ENCODE data around the gene TMEM17. TPM values are rescaled to one million over a fixed set of nuclear protein-coding genes. Genes with fewer than 3 reads are reported as not detected.

The TMEM17 gene
- polyA plus RNA-seq (2013, experiment 1 of 2) = 1.9 TPM
- polyA plus RNA-seq (2013, experiment 2 of 2) = 1.1 TPM

GRCh38 chr2:62505750-62506420, at the start of gene TMEM17:
Gene TMEM17 (minus strand): TSS chr2:62506195. CDS start chr2:62506129, 66 bp downstream.
- Histone ChIP-seq H3K27me3 (ENCODE audit: insufficient read depth, low read length) (no peaks in the 10 kb centered on the region), H3K4me1 (ENCODE audit: insufficient read depth, low read length) (peaks cover 9% of the 10 kb centered on the region), H3K9ac (ENCODE audit: low read depth, low read length) (peak within 1 kb of the TSS; percentile 88), H3K36me3 (ENCODE audit: insufficient read depth, low read length) (no peaks in the 10 kb centered on the region), H3K27ac (ENCODE audit: low read depth, low read length) (peak within 1 kb of the TSS; percentile 69), H3K9me3 (ENCODE audit: insufficient read depth, low read depth, low read length) (no peaks in the 10 kb centered on the region), H3K4me3 (ENCODE audit: low read length) (peak within 1 kb of the TSS; percentile 88)
- under 1% methylated on average over 68 of the region's 68 CpGs for WGBS

- no peak overlapping the region for H3K4me3 ChIP-seq (ENCODE audit: low read length)
- no peaks in the 10 kb centered on the region for H3K36me3 ChIP-seq (ENCODE audit: insufficient read depth, low read length)
- H3K4me1 ChIP-seq (ENCODE audit: insufficient read depth, low read length) = no peaks in the 10 kb centered on the region
- H3K9me3 ChIP-seq (ENCODE audit: insufficient read depth, low read depth, low read length) = no peaks in the 10 kb centered on the region
- no peak overlapping the region for H3K27ac ChIP-seq (ENCODE audit: low read depth, low read length)
- no peak overlapping the region for H3K9ac ChIP-seq (ENCODE audit: low read depth, low read length)
- H3K27me3 ChIP-seq (ENCODE audit: insufficient read depth, low read length) = no peaks in the 10 kb centered on the region
Measured at GRCh38 chr2:62554440-62554839, 48.4 kb upstream of the TMEM17 start.

- no peak overlapping the region for H3K4me3 ChIP-seq (ENCODE audit: low read length)
- H3K4me1 ChIP-seq (ENCODE audit: insufficient read depth, low read length) = no peaks in the 10 kb centered on the region
- no peak overlapping the region for H3K9ac ChIP-seq (ENCODE audit: low read depth, low read length)
- no peaks in the 10 kb centered on the region for H3K27me3 ChIP-seq (ENCODE audit: insufficient read depth, low read length)
- H3K9me3 ChIP-seq (ENCODE audit: insufficient read depth, low read depth, low read length) = no peaks in the 10 kb centered on the region
- WGBS = 96% methylated on average over 2 of the region's 2 CpGs
- H3K36me3 ChIP-seq (ENCODE audit: insufficient read depth, low read length) = no peaks in the 10 kb centered on the region
- H3K27ac ChIP-seq (ENCODE audit: low read depth, low read length) = no peak overlapping the region
Measured at GRCh38 chr2:62550461-62550860, 44.5 kb upstream of the TMEM17 start.

- Histone ChIP-seq H3K36me3 (ENCODE audit: insufficient read depth, low read length) (no peaks in the 10 kb centered on the region), H3K27ac (ENCODE audit: low read depth, low read length) (no peak overlapping the region), H3K4me1 (ENCODE audit: insufficient read depth, low read length) (no peaks in the 10 kb centered on the region), H3K9me3 (ENCODE audit: insufficient read depth, low read depth, low read length) (no peaks in the 10 kb centered on the region), H3K9ac (ENCODE audit: low read depth, low read length) (no peak overlapping the region), H3K27me3 (ENCODE audit: insufficient read depth, low read length) (no peaks in the 10 kb centered on the region), H3K4me3 (ENCODE audit: low read length) (no peak overlapping the region)
- 91% methylated on average over 3 of the region's 3 CpGs for WGBS
Measured at GRCh38 chr2:62547854-62548253, 41.9 kb upstream of the TMEM17 start.

GRCh38 chr2:62545261-62545660, 39.3 kb upstream of the TMEM17 start:
- no peaks in the 10 kb centered on the region for H3K36me3 ChIP-seq (ENCODE audit: insufficient read depth, low read length)
- no peak overlapping the region for H3K27ac ChIP-seq (ENCODE audit: low read depth, low read length)
- peaks cover 14% of the 10 kb centered on the region for H3K4me1 ChIP-seq (ENCODE audit: insufficient read depth, low read length)
- H3K9me3 ChIP-seq (ENCODE audit: insufficient read depth, low read depth, low read length) = no peaks in the 10 kb centered on the region
- H3K9ac ChIP-seq (ENCODE audit: low read depth, low read length) = no peak overlapping the region
- H3K4me3 ChIP-seq (ENCODE audit: low read length) = no peak overlapping the region
- H3K27me3 ChIP-seq (ENCODE audit: insufficient read depth, low read length) = no peaks in the 10 kb centered on the region
- 97% methylated on average over 6 of the region's 6 CpGs for WGBS

- Histone ChIP-seq H3K4me3 (ENCODE audit: low read length) (no peak overlapping the region), H3K9ac (ENCODE audit: low read depth, low read length) (no peak overlapping the region), H3K9me3 (ENCODE audit: insufficient read depth, low read depth, low read length) (no peaks in the 10 kb centered on the region), H3K4me1 (ENCODE audit: insufficient read depth, low read length) (peaks cover 14% of the 10 kb centered on the region), H3K27me3 (ENCODE audit: insufficient read depth, low read length) (no peaks in the 10 kb centered on the region), H3K36me3 (ENCODE audit: insufficient read depth, low read length) (no peaks in the 10 kb centered on the region), H3K27ac (ENCODE audit: low read depth, low read length) (no peak overlapping the region)
- 85% methylated on average over 5 of the region's 5 CpGs for whole genome bisulfite sequencing
Measured at GRCh38 chr2:62540408-62541168, 34.6 kb upstream of the TMEM17 start.

GRCh38 chr2:62539606-62540407, 33.8 kb upstream of the TMEM17 start:
- Histone ChIP-seq H3K4me1 (ENCODE audit: insufficient read depth, low read length) (peaks cover 14% of the 10 kb centered on the region), H3K4me3 (ENCODE audit: low read length) (no peak overlapping the region), H3K27ac (ENCODE audit: low read depth, low read length) (no peak overlapping the region)

GRCh38 chr2:62538756-62539155, 32.8 kb upstream of the TMEM17 start:
- H3K36me3 ChIP-seq (ENCODE audit: insufficient read depth, low read length) = no peaks in the 10 kb centered on the region
- H3K9ac ChIP-seq (ENCODE audit: low read depth, low read length) = no peak overlapping the region
- H3K27ac ChIP-seq (ENCODE audit: low read depth, low read length) = no peak overlapping the region
- 89% methylated on average over 1 of the region's 1 CpG for WGBS
- H3K9me3 ChIP-seq (ENCODE audit: insufficient read depth, low read depth, low read length) = peaks cover 4% of the 10 kb centered on the region; the same call in 1 of the 2 replicates
- peaks cover 14% of the 10 kb centered on the region for H3K4me1 ChIP-seq (ENCODE audit: insufficient read depth, low read length)
- no peaks in the 10 kb centered on the region for H3K27me3 ChIP-seq (ENCODE audit: insufficient read depth, low read length)
- H3K4me3 ChIP-seq (ENCODE audit: low read length) = no peak overlapping the region

More at GRCh38 chr2:62539606-62540407, 33.8 kb upstream of the TMEM17 start:
- peaks cover 1% of the 10 kb centered on the region; the same call in 1 of the 2 replicates for H3K9me3 ChIP-seq (ENCODE audit: insufficient read depth, low read depth, low read length)
- no peaks in the 10 kb centered on the region for H3K27me3 ChIP-seq (ENCODE audit: insufficient read depth, low read length)
- no peak overlapping the region for H3K9ac ChIP-seq (ENCODE audit: low read depth, low read length)
- H3K36me3 ChIP-seq (ENCODE audit: insufficient read depth, low read length) = no peaks in the 10 kb centered on the region

- peaks cover 14% of the 10 kb centered on the region for H3K4me1 ChIP-seq (ENCODE audit: insufficient read depth, low read length)
- no peaks in the 10 kb centered on the region for H3K27me3 ChIP-seq (ENCODE audit: insufficient read depth, low read length)
- no peak overlapping the region for H3K4me3 ChIP-seq (ENCODE audit: low read length)
- no peak overlapping the region for H3K9ac ChIP-seq (ENCODE audit: low read depth, low read length)
- WGBS = 87% methylated on average over 8 of the region's 8 CpGs
- H3K36me3 ChIP-seq (ENCODE audit: insufficient read depth, low read length) = no peaks in the 10 kb centered on the region
- peaks cover 9% of the 10 kb centered on the region; the same call in 1 of the 2 replicates for H3K9me3 ChIP-seq (ENCODE audit: insufficient read depth, low read depth, low read length)
- no peak overlapping the region for H3K27ac ChIP-seq (ENCODE audit: low read depth, low read length)
Measured at GRCh38 chr2:62537814-62538213, 31.8 kb upstream of the TMEM17 start.

- H3K9me3 ChIP-seq (ENCODE audit: insufficient read depth, low read depth, low read length) = peaks cover 9% of the 10 kb centered on the region; the same call in 1 of the 2 replicates
- 91% methylated on average over 7 of the region's 7 CpGs for WGBS
- H3K4me3 ChIP-seq (ENCODE audit: low read length) = no peak overlapping the region
- no peaks in the 10 kb centered on the region for H3K27me3 ChIP-seq (ENCODE audit: insufficient read depth, low read length)
- peaks cover 11% of the 10 kb centered on the region for H3K4me1 ChIP-seq (ENCODE audit: insufficient read depth, low read length)
- no peaks in the 10 kb centered on the region for H3K36me3 ChIP-seq (ENCODE audit: insufficient read depth, low read length)
- H3K9ac ChIP-seq (ENCODE audit: low read depth, low read length) = no peak overlapping the region
- no peak overlapping the region for H3K27ac ChIP-seq (ENCODE audit: low read depth, low read length)
Measured at GRCh38 chr2:62536873-62537547, 31.0 kb upstream of the TMEM17 start.

Measured in HUES64 (cell line).